Choroid plexus epithelial cell (primary cell): ENCODE measurements around the gene ACVR1C.

ENCODE experiments used
- DNase-seq: peaks from one replicate; pipeline ENCODE4 v3.0.0-alpha.2; 2010; ENCODE audit warnings: low read depth
- H3K4me3 ChIP-seq: 2 replicates; pipeline ENCODE4 v1.5.1; 2011; ENCODE audit warnings: low read depth, mild to moderate bottlenecking, control low read depth, low read length, moderate library complexity
- TF ChIP-seq, protein P1 (sequence below): conservative IDR thresholded peaks from 2 replicates; pipeline ENCODE4 v1.5.1; 2011; ENCODE audit warnings: low read depth, mild to moderate bottlenecking, control low read depth, inconsistent platforms, low read length, moderate library complexity

The ACVR1C gene

DNA sequence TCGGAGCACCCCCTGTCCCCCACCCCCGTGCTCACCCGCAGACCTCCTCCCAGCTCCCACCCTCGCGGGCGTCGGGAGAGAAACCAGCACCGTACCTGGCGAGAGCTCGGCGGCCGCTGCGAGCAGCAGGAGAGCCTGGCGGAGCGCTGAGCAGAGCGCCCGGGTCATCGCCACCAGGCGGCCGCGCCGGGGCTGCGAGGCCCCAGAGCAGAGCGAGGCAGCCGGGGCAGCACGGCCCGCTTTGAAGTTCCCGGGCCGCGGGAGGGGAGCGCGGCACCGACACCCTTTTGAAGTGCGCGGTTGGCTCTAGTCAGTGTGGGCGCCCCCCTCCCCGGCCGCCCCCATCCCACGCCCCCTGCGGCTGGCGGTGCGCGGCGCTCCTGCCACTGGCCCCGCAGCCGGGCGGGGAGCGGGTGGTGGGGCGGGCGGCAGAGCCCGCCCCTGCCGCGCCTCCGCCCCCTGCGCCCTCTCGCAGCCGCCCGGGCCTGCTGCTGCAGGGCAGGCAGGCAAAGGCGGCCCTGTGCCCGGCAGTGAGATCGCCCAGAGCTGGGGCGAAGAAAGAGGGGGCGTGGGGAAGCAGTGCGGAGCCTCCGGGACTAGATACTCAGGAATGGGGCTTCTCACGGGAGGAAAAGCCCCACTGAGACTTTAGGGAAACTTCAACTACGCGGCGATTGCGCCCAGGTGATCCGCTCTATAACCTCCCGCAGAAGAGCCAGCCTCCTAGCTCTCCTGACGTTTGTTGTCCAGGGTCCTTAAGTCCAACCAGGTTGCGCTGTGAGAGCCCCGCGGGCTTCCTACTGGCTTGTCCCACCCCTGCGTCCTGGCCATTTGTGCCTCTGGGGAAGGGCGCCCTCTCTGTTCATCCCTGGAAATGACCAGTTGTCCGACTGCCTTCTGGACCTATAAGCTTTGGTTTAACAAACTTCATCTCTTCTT is at the start of gene ACVR1C:
Gene ACVR1C (minus strand): TSS at position 388 of the 939 bp plus-strand sequence. CDS start 220 bp downstream, at position 168.
- DNase-seq: peak; percentile 40
- TF ChIP-seq, protein P1, sequence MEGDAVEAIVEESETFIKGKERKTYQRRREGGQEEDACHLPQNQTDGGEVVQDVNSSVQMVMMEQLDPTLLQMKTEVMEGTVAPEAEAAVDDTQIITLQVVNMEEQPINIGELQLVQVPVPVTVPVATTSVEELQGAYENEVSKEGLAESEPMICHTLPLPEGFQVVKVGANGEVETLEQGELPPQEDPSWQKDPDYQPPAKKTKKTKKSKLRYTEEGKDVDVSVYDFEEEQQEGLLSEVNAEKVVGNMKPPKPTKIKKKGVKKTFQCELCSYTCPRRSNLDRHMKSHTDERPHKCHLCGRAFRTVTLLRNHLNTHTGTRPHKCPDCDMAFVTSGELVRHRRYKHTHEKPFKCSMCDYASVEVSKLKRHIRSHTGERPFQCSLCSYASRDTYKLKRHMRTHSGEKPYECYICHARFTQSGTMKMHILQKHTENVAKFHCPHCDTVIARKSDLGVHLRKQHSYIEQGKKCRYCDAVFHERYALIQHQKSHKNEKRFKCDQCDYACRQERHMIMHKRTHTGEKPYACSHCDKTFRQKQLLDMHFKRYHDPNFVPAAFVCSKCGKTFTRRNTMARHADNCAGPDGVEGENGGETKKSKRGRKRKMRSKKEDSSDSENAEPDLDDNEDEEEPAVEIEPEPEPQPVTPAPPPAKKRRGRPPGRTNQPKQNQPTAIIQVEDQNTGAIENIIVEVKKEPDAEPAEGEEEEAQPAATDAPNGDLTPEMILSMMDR: peak; percentile 59
- H3K4me3 ChIP-seq: peak within 1 kb of the TSS; percentile 52

DNA sequence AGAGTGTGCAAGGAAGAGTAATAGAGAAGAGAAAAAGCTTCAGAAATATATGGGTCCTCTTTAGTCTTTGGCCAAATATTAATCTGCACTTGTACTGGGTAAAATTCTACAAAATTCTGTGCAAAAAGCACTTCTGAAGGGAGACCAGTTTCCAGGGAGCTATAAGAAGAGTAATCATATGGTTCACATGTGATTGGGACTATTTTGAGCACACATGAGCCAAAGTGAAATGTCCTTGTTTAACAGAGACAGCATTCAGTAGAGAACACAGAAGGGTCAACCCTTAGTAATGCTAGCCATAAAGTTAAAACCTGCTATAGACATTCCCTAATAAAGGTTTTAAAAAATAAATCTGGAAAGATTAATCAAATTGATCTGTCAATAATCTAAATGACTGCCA is 49.3 kb upstream of the ACVR1C start:
- TF ChIP-seq, protein P1: no peak

DNA sequence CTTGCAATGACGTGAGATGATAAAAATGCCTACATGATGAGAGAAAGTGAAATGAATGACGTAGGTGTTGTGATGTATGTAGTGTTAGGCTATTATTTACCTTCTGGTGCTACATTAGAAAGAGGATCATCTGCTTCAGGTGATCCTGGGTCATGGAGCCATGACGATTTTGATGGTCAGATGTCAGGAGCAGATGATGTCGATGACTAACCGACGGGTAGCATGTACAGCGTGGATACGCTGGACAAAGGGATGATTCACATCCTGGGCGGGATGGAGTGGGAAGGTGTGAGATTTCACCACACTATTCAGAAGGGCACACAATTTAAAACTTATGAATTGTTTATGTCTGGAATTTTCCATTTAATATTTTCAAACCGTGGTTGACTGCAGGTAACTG is 43.5 kb upstream of the ACVR1C start:
- TF ChIP-seq, protein P1: no peak
- DNase-seq: no peak
- H3K4me3 ChIP-seq: no peak overlapping the region

More for the DNA sequence above, 49.3 kb upstream of the ACVR1C start:
- no peak for DNase-seq
- no peak overlapping the region for H3K4me3 ChIP-seq

DNA sequence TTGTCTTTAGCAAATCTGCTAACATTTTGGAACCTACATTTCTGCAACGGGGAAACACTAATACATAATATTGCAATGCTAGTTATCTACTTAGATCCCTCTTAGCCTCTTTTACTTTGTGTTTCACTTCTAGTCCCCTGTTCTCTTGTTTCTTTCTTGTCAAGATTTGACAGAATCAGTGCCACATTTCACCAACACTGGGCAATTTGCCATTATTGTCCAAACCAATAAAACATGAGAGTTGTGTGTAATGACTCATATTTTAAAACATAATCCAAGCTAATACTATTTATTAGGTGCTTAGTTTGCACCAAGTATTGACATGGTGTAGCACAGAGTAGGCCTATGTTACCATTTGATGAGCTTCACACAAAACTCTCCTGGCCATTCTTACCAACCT is 33.7 kb upstream of the ACVR1C start:
- TF ChIP-seq, protein P1: no peak
- peak; percentile 2 for DNase-seq
- no peak overlapping the region for H3K4me3 ChIP-seq

DNA sequence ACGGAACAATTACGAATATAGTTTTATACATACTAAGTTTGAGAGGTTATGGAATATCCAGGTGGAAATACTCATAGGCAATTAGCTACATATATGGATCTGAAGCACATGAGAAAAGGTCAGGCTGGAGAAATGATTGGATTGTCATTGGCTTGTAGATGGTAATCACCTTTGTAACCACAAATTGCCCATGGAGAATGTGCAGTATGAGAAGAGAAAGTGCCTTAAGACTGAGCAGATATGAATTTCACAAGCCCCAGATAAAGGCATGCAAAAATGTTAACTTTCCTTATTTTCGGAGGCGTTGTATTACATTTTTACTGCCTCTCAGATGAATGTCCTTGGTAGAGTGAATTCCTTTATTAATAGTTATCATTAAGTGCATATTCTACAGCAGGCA is 33.1 kb upstream of the ACVR1C start:
- no peak overlapping the region for H3K4me3 ChIP-seq
- TF ChIP-seq, protein P1: no peak
- DNase-seq: no peak

DNA sequence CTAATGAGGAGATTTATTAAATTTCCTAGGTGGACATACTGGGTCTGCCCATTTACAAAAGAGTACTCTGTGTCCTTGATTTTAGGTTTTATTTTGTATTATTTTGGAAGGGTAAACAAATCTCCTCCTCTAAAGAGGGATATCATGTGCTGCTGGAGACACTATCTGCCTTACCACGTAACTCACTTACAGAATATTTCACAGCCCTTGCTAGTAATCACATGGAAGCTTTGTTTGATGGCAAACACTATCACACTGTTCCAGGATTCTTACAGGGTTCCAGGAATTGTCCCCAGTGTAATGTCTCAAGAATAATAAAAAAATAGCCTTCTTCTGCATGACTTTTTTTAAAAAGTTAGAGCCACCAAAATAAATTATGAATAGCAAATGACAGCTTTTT is 29.2 kb upstream of the ACVR1C start:
- no peak overlapping the region for H3K4me3 ChIP-seq
- DNase-seq: no peak
- TF ChIP-seq, protein P1: no peak

DNA sequence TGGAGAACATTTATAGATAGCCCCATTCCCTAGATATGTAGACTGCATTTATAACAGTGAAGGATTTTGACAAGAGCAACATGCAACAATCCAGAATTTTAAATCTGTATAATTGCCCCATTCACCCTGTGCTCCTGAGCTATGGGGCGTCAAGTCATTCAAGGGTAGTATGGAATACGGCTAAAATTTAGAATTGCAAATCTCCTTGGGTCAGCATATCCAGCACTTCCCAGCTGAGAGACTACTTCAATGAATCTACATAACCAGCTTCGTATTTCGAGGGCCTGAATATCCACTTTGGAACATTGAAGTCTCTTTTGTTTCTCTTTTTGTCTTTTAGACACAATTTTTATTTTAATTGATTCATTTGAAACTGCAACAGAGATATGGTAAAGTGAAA is 28.4 kb upstream of the ACVR1C start:
- TF ChIP-seq, protein P1: no peak
- H3K4me3 ChIP-seq: no peak overlapping the region
- no peak for DNase-seq
